Vagina (tissue), 2 donors: Measurements from ENCODE around the gene CHAT. TPM values are rescaled to one million over a fixed set of nuclear protein-coding genes. Genes with fewer than 3 reads are reported as not detected.

Experiments used
- DNase-seq, 2 donors: peaks; one replicate each; pipeline ENCODE4 v3.0.0-alpha.2; 2017; ENCODE audit errors: extremely low spot score in 2 of 2
- H3K27ac ChIP-seq: fragments of 200-600 bp; sonication (generic); one replicate; pipeline ENCODE4 v1.5.1; 2019
- H3K27me3 ChIP-seq: fragments of 200-600 bp; sonication (generic); one replicate; pipeline ENCODE4 v1.5.1; 2019
- H3K36me3 ChIP-seq, 2 donors: fragments of 200-600 bp; sonication (generic); one replicate each; pipeline ENCODE4 v1.5.1; 2017 to 2019
- H3K4me1 ChIP-seq: fragments of 200-600 bp; sonication (generic); one replicate; pipeline ENCODE4 v1.5.1; 2019
- H3K4me3 ChIP-seq, 2 donors: fragments of 200-600 bp; sonication (generic); 1 replicate in 1 of 2; 2 replicates in 1 of 2; pipeline ENCODE4 v1.5.1; 2016 to 2019
- H3K9me3 ChIP-seq: fragments of 200-600 bp; sonication (generic); one replicate; pipeline ENCODE4 v1.5.1; 2019
- CTCF ChIP-seq, 3 experiments: fragments of 450-650 bp in 2 of 3; fragments of 200-600 bp in 1 of 3; sonication (generic) in 1 of 3; IDR thresholded peaks; one replicate each; pipeline ENCODE4 v1.5.1; 2017 to 2019; ENCODE audit warnings: antibody characterized with exemption in 3 of 3, mild to moderate bottlenecking in 2 of 3, moderate library complexity in 2 of 3
- POLR2A ChIP-seq, 2 donors: fragments of 450-650 bp; IDR thresholded peaks; one replicate each; pipeline ENCODE4 v1.6.1; 2017; ENCODE audit warnings: antibody characterized with exemption in 2 of 2, mild to moderate bottlenecking in 2 of 2, moderate library complexity in 2 of 2
- POLR2AphosphoS5 ChIP-seq, 2 donors: sonication (generic); formaldehyde crosslinking; IDR thresholded peaks; one replicate each; pipeline ENCODE4 v1.9.0; 2017; ENCODE audit warnings: antibody characterized with exemption in 2 of 2, mild to moderate bottlenecking in 2 of 2, low read depth in 1 of 2; ENCODE audit not compliant: insufficient read depth in 1 of 2
- intact Hi-C: fragments of 100-400 bp; cut with DNase I; formaldehyde crosslinking; loops from one replicate; pipeline ENCODE4 v1.15.1; 2023
- total RNA-seq: library from RNA; depleted of rRNA; stranded (reverse); fragments of >200 nt; gene quantifications from one replicate; pipeline ENCODE4 v1.2.3, GENCODE V29; 2016

The CHAT gene
- total RNA-seq, 1 donor from 2014 or later, result not detected

- TF ChIP-seq POLR2AphosphoS5 (IDR thresholded peaks at IDR 0.05; ENCODE audit: insufficient read depth in 1 of 2, low read depth in 1 of 2), result no peak
- no peak for TF ChIP-seq CTCF (IDR thresholded peaks at IDR 0.05)
- TF ChIP-seq POLR2A (IDR thresholded peaks at IDR 0.05), result no peak
- Histone ChIP-seq H3K9me3 (no peaks in the 10 kb centered on the region), H3K4me3 (no peak overlapping the region), H3K4me1 (peaks cover 20% of the 10 kb centered on the region), H3K27ac (no peak overlapping the region), H3K36me3 (no peaks in the 10 kb centered on the region), H3K27me3 (no peaks in the 10 kb centered on the region)
- DNase-seq, result peak; percentile 64 to 76
- intact Hi-C loops, result loop anchor here (5.0 kb wide), 1 partner anchor 1267 kb away; no protein-coding TSS in a partner anchor
These were observed 8.5 kb upstream of the CHAT start for GRCh38 chr10:49605216-49605938.

GRCh38 chr10:49605939-49606509 is 7.8 kb upstream of the CHAT start:
- Histone ChIP-seq H3K27me3 (no peaks in the 10 kb centered on the region), H3K36me3 (no peaks in the 10 kb centered on the region), H3K27ac (no peak overlapping the region), H3K9me3 (no peaks in the 10 kb centered on the region), H3K4me1 (peaks cover 27% of the 10 kb centered on the region), H3K4me3 (no peak overlapping the region)
- no peak for TF ChIP-seq CTCF (IDR thresholded peaks at IDR 0.05)
- no peak for TF ChIP-seq POLR2A (IDR thresholded peaks at IDR 0.05)
- no peak for TF ChIP-seq POLR2AphosphoS5 (IDR thresholded peaks at IDR 0.05; ENCODE audit: insufficient read depth in 1 of 2, low read depth in 1 of 2)
- intact Hi-C loops, result loop anchor here (5.0 kb wide), 1 partner anchor 1266 kb away; no protein-coding TSS in a partner anchor
- peak in 1 of 2 donors; percentile 71 for DNase-seq

- H3K9me3 ChIP-seq, result no peaks in the 10 kb centered on the region
- no peak overlapping the region for H3K27ac ChIP-seq
- no peak overlapping the region for H3K4me3 ChIP-seq
- intact Hi-C loops, result loop anchor here (5.0 kb wide), 1 partner anchor 1265 kb away; no protein-coding TSS in a partner anchor
- H3K4me1 ChIP-seq, result peaks cover 35% of the 10 kb centered on the region
- no peaks in the 10 kb centered on the region for H3K36me3 ChIP-seq
- no peak for TF ChIP-seq POLR2A (IDR thresholded peaks at IDR 0.05)
- no peak for TF ChIP-seq POLR2AphosphoS5 (IDR thresholded peaks at IDR 0.05; ENCODE audit: insufficient read depth in 1 of 2, low read depth in 1 of 2)
- no peak for TF ChIP-seq CTCF (IDR thresholded peaks at IDR 0.05)
- peak in 1 of 2 donors; percentile 56 for DNase-seq
- peaks cover 3% of the 10 kb centered on the region for H3K27me3 ChIP-seq
These were observed 6.8 kb upstream of the CHAT start for GRCh38 chr10:49606981-49607535.

- H3K27ac ChIP-seq, result no peak overlapping the region
- H3K9me3 ChIP-seq, result no peaks in the 10 kb centered on the region
- no peak for DNase-seq
- TF ChIP-seq POLR2AphosphoS5 (IDR thresholded peaks at IDR 0.05; ENCODE audit: insufficient read depth in 1 of 2, low read depth in 1 of 2) (no peak), POLR2A (IDR thresholded peaks at IDR 0.05) (no peak), CTCF (IDR thresholded peaks at IDR 0.05) (no peak)
- no peak overlapping the region for H3K4me3 ChIP-seq
- intact Hi-C loops, result loop anchor here (5.0 kb wide), 1 partner anchor 1264 kb away; no protein-coding TSS in a partner anchor
- H3K27me3 ChIP-seq, result peaks cover 12% of the 10 kb centered on the region
- H3K36me3 ChIP-seq, result no peaks in the 10 kb centered on the region
- H3K4me1 ChIP-seq, result peaks cover 36% of the 10 kb centered on the region
These were observed 5.5 kb upstream of the CHAT start for GRCh38 chr10:49608166-49609005.
